T-helper 9 cell (primary cell): Measurements from ENCODE around the gene LIPE.

ENCODE experiments used
- DNase-seq: peaks from one replicate; pipeline ENCODE4 v3.0.0-alpha.2; 2020

Gene LIPE

GRCh38 chr19:42352301-42353259, 74.6 kb downstream of the LIPE start:
- no peak for DNase-seq
